Fibroblast of skin of back (primary cell): ENCODE data around the gene PFDN6.
"Not testable (repeated sequence)": the region's sequence is repeated elsewhere in the genome, so short reads cannot be mapped to it uniquely, and the experiment has no call there.

Source experiments
- DNase-seq: peaks from one replicate; pipeline ENCODE4 v3.0.0-alpha.2; 2013

PFDN6 gene

DNA sequence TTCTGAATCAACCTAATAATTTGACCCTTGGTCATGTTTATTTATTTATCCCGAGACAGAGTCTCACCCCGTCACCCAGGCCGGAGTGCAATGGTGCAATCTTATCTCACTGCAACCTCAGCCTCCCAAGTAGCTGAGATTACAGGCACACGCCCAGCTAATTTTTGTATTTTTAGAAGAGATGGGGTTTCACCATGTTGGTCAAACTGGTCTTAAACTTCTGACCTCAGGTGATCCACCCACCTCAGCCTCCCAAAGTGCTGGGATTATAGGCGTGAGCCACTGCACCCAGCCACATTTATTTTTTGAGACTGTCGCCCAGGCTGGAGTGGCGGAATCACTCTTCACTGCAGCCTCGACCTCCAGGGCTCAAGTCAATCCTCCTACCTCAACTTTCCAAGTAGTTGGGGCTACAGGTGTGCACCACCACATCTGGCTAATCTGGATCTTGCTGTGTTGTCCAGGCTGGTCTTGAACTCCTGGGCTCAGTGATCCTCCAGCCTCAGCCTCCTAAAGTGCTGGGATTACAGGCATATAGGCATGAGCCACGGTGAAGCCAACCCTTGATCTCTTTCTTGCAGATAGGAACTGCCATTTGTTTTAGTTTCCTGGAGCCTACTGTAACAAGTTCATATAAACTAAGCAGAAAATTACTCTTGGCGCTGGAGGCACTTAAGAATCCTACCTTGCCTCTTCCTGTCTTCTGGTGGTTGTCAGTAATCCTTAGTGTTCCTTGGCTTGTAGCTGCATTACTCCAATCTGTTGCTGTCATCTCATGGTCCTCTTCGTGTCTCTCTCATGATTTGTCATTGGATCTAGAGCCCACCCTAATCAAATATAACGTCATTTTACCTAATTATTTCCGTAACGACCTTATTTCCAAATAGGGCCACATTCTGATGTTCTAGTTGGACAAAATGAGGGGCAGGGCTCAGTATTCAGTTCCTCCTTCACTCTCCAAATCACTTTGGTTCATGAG, 15.2 kb upstream of the PFDN6 start:
- DNase-seq, result no peak

DNA sequence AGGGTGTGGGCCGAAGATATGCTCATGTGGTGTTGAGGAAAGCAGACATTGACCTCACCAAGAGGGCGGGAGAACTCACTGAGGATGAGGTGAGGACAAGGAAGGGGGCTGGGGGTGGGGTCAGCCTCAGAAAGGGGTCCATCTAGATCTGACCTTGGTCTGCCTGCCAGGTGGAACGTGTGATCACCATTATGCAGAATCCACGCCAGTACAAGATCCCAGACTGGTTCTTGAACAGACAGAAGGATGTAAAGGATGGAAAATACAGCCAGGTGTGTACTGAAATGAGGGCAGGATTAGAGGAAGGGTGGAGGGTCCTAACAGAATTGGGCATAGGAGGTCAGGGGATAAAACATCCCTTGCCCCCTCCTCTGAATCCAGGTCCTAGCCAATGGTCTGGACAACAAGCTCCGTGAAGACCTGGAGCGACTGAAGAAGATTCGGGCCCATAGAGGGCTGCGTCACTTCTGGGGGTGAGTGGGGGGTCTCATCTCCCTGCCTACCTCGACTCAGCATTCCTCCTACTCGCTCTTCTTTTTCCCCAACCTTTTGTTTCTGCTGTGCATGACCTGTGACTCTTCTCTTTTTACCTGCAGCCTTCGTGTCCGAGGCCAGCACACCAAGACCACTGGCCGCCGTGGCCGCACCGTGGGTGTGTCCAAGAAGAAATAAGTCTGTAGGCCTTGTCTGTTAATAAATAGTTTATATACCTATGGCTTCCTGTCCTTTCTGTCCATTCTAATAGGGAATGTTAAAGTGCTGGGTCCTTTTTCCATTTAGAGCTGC, 13.4 kb upstream of the PFDN6 start:
- not testable (repeated sequence) for DNase-seq

DNA sequence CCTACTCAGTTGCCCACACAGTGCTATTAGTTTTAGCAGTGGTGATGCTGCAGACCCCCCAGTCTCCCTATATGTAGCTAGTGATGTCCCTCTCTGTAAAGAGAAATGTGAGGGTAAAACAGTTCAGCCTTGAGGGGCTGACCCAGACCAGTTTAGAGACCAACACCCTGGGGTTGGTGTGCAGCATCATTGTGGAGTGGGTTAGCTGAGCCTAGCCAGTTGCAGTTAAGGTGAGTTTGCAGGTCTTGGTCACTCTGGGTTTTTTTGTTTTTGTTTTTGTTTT, 12.9 kb upstream of the PFDN6 start:
- no peak for DNase-seq

DNA sequence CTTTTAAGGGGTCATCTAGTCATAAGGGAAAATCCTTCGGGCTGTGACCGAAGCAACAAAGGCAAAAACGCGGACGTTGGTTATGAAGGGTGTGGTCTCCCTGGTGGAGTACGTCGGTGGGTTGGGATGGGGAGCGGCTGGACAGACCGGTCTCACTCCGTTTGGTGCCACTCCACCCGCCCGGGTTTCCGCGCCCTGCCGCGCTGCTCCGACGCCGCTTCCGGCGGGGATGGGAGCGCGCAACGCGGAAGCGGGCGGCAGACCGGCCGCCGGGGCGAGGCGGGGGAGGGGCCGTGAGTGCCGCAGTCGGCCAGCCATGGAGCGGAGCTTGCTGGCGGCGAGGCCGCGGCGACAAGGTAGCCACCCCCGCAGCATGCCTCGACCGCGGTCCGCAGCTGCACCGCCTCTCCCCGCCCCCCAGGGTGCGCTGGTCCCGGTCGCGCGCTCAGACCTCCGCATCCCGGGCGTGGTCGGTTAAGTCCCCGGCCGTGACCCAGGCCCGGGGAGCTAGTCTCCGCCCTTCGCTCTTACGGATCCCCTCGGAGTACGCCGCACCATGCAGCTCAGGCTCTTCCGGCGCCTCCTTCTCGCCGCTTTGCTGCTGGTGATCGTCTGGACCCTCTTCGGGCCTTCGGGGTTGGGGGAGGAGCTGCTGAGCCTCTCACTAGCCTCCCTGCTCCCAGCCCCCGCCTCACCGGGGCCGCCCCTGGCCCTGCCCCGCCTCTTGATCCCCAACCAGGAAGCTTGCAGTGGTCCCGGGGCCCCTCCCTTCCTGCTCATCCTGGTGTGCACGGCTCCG, 12.3 kb upstream of the PFDN6 start, which contains the start of gene B3GALT4:
B3GALT4 (plus strand) TSS at position 260 of the 799 bp plus-strand sequence; CDS start at position 557, 297 bp downstream.
- DNase-seq, result peak; percentile 69

DNA sequence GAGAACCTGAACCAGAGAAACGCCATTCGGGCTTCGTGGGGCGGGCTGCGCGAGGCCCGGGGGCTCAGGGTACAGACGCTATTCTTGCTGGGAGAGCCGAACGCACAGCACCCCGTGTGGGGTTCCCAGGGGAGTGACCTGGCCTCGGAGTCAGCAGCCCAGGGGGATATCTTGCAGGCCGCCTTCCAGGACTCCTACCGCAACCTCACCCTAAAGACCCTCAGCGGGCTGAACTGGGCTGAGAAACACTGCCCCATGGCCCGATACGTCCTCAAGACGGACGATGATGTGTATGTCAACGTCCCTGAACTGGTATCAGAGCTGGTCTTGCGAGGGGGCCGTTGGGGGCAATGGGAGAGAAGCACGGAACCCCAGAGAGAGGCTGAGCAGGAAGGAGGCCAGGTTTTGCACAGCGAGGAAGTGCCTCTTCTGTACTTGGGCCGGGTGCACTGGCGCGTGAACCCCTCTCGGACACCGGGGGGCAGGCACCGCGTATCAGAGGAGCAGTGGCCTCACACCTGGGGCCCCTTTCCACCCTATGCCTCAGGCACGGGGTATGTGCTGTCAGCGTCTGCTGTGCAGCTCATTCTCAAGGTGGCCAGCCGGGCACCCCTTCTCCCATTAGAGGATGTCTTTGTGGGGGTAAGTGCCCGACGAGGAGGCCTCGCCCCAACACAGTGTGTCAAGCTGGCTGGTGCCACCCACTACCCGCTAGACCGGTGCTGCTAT, 11.6 kb upstream of the PFDN6 start:
- no peak for DNase-seq

DNA sequence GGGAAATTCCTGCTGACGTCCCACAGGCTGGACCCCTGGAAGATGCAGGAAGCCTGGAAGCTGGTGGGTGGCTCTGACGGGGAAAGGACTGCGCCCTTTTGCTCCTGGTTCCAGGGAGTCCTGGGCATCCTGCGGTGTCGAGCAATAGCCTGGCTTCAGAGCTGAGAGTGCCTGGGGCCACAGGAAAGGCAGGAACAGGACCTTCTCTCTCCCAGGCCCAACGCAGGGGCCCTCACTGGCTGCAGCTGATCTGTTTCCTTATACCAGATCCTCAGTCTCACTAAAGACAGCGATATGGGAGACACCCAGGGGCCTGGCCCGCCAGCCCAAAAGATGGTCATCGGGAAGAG, 11.0 kb upstream of the PFDN6 start:
- no peak for DNase-seq

DNA sequence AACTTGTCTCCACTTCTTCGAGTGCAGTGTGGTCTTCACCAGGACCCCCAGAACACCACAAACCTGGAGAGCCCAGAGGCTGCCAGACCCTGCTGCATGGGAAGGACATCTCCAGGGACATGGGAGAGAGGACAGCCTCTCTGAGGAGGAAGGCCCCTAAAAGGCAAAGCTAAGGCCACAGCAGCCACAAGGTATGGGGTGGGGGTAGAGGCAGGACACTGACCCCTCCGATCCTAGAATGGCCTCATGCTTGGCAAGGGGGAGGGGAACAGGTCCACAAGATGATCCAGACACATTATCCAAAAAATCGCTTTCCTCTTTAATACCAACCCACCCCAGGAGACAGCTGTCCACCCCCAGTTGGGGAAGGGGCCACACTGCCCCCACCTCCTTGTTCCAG, 10.6 kb upstream of the PFDN6 start:
- DNase-seq, result no peak

DNA sequence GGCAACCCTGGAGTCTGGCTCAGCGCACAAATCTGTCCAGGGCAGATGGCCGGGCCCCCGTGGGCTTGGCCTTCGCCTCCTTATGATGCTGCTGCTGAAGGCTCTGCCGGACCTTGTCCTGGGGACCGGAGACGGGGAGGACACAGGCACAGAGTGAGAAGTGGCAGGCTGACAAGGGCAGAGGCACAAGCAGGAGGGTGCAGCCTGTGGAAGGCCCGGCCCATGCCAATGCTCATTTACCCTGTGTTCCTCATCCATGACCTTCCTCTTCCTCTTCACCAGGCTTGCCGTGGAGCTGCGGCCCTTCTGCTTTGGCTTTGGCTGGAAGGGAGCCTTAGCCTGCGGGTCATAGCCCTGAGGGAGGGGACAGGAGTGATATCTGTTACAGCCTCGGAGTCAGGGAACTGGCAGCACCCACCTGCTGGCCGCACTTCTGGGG, 10.1 kb upstream of the PFDN6 start:
- no peak for DNase-seq

DNA sequence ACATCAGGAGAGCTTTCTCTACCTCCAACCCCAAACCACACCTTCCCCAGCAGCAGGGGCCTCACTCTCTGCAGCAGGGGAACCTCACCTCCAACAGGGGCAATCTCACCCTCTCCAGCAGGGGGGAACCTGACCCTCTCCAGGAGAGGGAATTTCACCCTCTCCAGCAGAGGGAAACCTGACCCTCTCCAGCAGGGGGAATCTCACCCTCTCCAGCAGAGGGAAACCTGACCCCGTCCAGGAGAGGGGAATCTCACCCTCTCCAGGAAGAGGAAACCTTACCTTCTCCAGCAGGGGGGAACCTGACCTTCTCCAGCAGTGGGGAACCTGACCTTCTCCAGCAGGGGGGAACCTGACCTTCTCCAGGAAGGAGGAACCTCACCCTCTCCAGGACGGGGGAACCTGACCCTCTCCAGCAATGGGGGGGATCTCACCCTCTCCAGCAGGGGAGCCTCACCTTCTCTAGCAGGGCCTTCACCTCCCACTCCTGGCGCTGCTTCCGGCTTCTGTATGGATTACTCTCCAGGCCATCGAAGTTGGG, 9.4 kb upstream of the PFDN6 start:
- peak; percentile 57 for DNase-seq

DNA sequence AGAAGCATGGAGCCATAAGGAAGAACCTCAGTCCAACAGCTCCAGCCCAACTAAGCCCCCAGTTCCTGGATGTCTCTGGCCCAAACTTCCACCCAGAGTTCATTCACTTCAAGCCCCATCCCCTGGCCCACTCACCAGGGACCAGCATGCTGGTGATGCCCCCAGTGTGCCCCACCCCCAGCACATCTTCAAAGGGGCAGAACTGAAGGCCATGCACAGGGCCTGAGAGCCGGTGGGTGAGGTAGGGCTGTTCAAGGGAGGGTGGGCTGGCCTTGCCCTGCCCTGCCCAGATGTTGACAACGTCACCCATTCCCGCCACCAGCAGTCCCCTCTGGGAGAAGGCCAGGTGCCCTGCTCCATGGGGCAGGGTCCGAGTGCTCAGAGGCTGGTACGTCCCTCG, 8.9 kb upstream of the PFDN6 start:
- DNase-seq, result no peak

DNA sequence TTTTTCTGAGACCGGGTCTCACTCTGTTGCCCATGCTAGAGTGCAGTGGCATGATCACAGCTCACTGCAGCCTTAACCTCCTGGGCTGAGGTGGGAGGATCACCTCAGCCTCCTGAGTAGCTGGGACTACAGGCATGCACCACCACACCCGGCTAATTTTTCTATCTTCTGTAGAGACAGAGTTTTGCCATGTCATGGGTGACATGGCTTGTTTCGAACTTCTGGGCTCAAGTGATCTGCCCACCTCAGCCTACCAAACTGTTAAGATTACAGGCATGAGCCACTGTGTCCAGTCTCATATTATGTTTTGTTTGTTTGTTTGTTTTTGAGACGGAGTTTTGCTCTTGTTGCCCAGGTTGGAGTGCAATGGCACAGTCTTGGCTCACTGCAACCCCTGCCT, 4.2 kb upstream of the PFDN6 start:
- DNase-seq, result not testable (repeated sequence)

DNA sequence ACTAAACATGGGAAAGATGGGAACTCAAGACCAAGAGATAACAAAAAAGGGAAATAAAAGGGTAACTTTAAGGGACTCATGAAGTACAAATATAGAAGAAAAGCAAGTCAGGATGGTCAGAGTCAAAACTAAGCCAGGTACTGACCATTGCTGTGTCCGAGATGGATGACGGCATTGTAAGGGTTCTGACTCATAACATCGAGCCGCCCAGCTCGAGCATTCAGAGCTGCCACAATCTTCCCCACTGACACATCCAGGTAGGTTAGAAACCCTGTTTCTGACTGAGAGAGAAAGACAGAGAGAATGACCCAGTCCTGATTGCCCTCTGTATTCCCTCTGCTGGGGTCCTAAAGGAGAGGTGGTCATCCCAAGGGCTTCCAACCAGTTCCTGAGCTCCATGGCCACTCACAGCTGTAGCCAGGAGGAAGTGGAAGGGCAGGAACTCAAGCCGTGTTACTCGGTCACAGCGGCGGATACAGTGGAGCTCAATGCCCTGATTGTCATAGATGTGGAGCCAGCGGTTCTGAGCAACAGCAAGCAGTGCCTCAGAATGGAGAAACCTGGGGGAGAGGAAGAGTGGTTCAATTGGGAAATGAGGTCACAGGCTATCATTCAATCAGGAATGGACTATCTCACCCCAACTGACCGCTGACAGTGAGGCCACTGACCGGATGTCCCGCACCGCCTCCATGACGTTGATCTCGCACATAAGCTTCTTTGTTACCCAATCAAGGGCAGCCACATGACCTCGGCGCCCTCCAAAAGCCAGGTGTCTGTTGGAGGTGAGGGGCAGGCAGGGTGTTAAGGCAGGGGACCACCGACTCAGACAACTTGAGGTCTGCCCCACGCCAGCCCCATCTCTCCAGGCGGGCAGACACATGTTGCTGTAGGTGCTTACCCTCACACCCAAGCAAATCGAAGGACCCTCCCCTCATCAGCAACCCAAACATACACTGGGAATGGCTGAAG, 2.2 kb upstream of the PFDN6 start:
- DNase-seq, result no peak

DNA sequence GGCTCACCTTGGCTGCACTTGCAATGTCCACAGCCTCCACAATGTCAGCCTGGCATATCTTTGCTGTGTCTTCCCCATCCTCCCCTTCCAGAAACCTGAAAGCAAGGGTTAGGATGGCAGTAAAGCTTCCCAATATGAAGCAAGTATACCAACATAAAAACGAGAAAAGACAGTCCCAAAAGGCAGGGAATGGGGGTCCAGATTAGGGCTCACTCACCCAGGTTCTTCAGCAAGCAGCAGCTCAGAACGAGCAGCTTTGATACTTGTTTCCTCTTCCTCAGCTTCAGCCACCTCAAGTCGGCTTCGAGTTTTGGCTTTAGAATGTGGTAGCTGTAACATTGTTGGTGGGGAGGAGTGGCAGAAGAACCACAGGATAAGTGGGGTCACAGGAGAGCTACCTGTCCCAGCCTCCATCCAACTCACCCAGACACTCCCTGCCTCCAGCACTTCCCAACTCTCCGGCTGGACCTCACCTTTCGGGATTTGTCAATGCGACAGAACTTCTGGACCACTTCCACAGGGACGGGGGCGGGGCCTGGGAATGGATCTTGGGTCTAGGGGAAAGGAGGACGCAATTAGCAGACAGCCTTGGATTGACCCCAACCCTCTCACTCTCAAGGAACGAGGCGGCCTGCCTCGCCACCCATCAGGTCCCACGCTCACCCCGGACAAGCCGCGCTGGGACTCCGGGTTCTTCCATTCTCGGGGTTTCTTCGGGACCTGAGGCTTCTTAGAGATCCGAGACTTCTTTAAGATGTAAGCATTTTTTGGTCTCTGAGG, 1.1 kb upstream of the PFDN6 start:
- DNase-seq, result no peak

DNA sequence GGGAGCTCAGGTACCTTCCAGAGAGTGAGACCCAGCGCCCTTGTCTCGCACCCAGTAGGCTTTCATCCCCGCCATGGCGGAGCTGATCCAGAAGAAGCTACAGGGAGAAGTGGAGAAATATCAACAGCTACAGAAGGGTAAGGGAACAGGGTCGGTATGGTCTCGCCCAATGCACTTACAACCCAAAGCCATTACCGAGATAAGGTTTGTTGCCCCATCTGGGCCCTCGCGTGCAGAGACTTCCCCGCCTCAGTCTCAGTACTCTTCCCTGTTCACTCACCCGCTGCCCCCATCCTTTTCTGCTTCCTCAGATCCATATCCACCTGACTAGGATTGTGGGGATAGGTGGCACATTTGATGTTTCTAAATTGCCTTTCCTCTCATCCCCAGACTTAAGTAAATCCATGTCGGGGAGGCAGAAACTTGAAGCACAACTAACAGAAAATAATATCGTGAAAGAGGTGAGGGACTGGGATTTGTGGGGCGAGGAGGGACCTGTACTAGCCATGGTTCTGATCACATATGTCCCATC, 449 bp downstream of the PFDN6 start:
- DNase-seq, result no peak

DNA sequence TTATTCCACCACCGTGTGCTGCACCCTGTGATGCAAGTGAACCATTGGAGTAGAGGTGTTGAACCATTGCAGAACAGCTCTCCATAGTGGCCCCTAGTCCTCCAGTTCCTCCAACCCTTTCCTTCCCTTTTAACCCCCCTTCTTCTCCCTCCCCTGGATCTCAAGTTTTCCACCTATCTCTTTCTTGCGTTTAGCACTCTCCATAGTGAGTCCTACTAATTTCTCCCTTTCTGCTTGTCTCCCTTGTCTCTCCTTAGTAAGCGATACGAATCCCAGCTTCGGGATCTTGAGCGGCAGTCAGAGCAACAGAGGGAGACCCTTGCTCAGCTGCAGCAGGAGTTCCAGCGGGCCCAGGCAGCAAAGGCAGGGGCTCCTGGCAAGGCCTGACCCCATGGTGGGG, 1.1 kb downstream of the PFDN6 start:
- no peak for DNase-seq

DNA sequence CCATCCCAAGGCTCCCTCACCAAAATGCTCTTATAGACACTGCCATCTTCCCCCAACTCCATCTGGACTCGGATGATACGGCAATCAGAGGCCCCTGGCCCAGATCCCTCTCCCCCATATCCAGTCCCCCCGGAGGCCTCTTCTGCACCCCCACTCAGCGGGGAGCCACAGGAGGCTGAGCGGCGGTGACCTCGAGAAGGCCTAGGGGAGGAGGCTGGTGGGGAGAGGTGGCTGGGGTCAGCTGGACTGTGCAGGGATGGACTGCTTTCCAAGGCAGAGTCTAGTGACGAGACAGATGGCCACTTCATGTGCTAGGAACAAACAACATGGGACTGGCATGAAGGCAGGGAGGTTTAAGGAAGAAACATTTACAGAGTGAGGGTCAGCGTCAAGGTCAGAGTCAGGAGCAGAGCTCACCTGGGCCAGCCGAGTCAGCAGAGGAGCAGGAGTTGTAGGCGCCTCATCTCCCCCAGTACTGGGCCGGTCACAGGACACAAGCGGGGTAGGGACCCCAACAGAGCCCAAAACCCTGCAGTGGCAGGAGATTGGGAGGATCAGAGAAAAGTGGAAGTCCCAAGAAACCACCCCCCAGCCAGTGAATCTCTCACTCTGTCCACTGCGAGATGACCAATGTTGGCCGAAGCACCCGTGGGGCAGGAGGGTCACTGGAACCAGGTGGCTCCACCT, 3.7 kb downstream of the PFDN6 start:
- DNase-seq, result no peak

DNA sequence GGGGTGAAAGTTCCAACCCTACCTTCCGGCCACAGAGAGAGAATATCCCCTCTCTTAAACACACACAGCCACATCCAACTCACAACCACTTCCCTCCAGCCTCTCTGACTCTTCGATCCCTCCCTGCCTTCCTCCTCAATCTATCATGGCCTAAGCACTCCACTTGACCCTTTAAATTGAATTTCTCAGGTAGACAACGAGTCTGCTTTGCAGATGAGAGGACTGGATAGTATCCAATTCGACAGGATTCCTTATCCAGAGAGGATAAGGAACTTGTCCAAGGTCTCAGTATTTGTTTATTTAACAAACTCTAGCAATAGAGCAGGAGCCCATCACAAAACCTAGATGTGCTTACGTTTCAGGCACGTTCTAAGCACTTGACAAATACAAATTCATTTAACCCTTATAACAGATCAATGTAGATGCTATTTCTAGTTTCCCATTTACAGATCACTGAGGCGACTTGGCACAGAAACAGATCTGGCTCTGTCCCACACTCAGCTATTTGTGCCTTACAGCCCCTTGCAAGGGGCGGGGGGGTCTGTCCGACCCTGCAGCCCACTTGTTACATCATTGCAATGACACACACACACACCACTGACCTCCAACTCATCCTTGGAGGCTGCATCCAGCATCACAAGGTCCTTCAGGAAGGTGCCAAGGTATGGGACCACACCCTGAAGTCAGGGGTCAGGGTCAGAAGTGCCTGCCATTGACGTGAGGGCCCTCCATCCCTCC, 4.9 kb downstream of the PFDN6 start:
- DNase-seq, result no peak
